CD4-positive, alpha-beta T cell (primary cell): ENCODE data around the gene GALNT14. TPM values are rescaled to one million over a fixed set of nuclear protein-coding genes. Genes with fewer than 3 reads are reported as not detected.

Experiments
- ATAC-seq: fragments of 200-7000 bp; cut with Tn5 transposase; one replicate; pipeline ENCODE4 v1.10.0; 2022; ENCODE audit warnings: mild to moderate bottlenecking; ENCODE audit not compliant: poor library complexity
- CTCF ChIA-PET: fragments of 350-600 bp; sonication (Branson Sonifier 250); formaldehyde crosslinking; loops from one replicate; lab custom pipeline; 2021; ENCODE audit warnings: antibody characterized with exemption, inconsistent platforms; lab: Charles Lee
- POLR2A ChIA-PET: fragments of 350-600 bp; sonication (Branson Sonifier 250); formaldehyde crosslinking; loops from one replicate; lab custom pipeline; 2021; ENCODE audit warnings: antibody characterized with exemption, inconsistent platforms; lab: Charles Lee
- DNase-seq, 14 experiments: peaks; one replicate each; pipeline ENCODE4 v3.0.0-alpha.2; 2013 to 2020; ENCODE audit warnings: mixed read lengths in 2 of 14
- H3K27ac ChIP-seq, 2 donors: one replicate each; pipeline versions ENCODE4 v1.5.1 to v1.7.0; 2013; ENCODE audit warnings: low read length in 2 of 2, low read depth in 1 of 2, mild to moderate bottlenecking in 1 of 2
- H3K27me3 ChIP-seq, 2 experiments: 1 replicate in 1 of 2; 2 replicates in 1 of 2; pipeline versions ENCODE4 v1.6.1 to v1.7.0; 2013; ENCODE audit warnings: low read length in 2 of 2, control low read depth in 1 of 2, mild to moderate bottlenecking in 1 of 2, moderate library complexity in 1 of 2; ENCODE audit not compliant: insufficient read depth in 2 of 2, control insufficient read depth in 1 of 2
- H3K36me3 ChIP-seq: one replicate; pipeline ENCODE4 v1.6.1; 2013; ENCODE audit warnings: low read length, control low read depth; ENCODE audit not compliant: insufficient read depth
- H3K4me1 ChIP-seq: one replicate; pipeline ENCODE4 v1.6.1; 2013; ENCODE audit warnings: low read length, control low read depth; ENCODE audit not compliant: insufficient read depth
- H3K4me3 ChIP-seq: one replicate; pipeline ENCODE4 v1.5.1; 2013; ENCODE audit warnings: mild to moderate bottlenecking, low read length, moderate library complexity
- H3K9me3 ChIP-seq, 2 experiments: 1 replicate in 1 of 2; 2 replicates in 1 of 2; pipeline versions ENCODE4 v1.6.1 to v1.7.0; 2013; ENCODE audit warnings: low read length in 2 of 2, mild to moderate bottlenecking in 2 of 2, control low read depth in 1 of 2, moderate library complexity in 1 of 2; ENCODE audit not compliant: control insufficient read depth in 1 of 2, insufficient read depth in 1 of 2
- H3K27ac Mint-ChIP-seq: one replicate; pipeline ENCODE4 v1.8.0; 2020; ENCODE audit warnings: mixed read lengths
- H3K27me3 Mint-ChIP-seq: one replicate; pipeline ENCODE4 v1.8.0; 2021; ENCODE audit warnings: mixed read lengths
- H3K36me3 Mint-ChIP-seq: one replicate; pipeline ENCODE4 v1.8.0; 2021; ENCODE audit warnings: low read depth, mixed read lengths
- H3K4me1 Mint-ChIP-seq: one replicate; pipeline ENCODE4 v1.8.0; 2021; ENCODE audit warnings: low read depth, mixed read lengths
- H3K4me3 Mint-ChIP-seq: one replicate; pipeline ENCODE4 v1.8.0; 2020; ENCODE audit warnings: mild to moderate bottlenecking, mixed read lengths
- H3K9me3 Mint-ChIP-seq: one replicate; pipeline ENCODE4 v1.8.0; 2020; ENCODE audit warnings: mixed read lengths
- CTCF ChIP-seq: fragments of 200-600 bp; IDR thresholded peaks from one replicate; pipeline ENCODE4 v1.8.0; 2022; ENCODE audit warnings: antibody characterized with exemption, mild to moderate bottlenecking
- intact Hi-C, 2 experiments: fragments of 100-400 bp; cut with DNase I in 1 of 2; cut with micrococcal nuclease in 1 of 2; formaldehyde crosslinking; loops; one replicate each; pipeline versions ENCODE4 v1.15.1 to v1.9.0; 2023 to 2025; cut with DNase I, micrococcal nuclease
- total RNA-seq, 174 experiments: library from RNA in 2 of 174; stranded (reverse) in 2 of 174; gene quantifications; one replicate each; pipeline ENCODE4 v1.2.3 and lab custom pipeline; 2021 to 2026

The GALNT14 gene
- total RNA-seq, 2 experiments from 2014 or later, result not detected

- Mint-ChIP-seq H3K27ac (no peak overlapping the region), H3K36me3 (no peaks in the 10 kb centered on the region), H3K4me3 (no peak overlapping the region), H3K9me3 (no peaks in the 10 kb centered on the region), H3K4me1 (no peaks in the 10 kb centered on the region), H3K27me3 (peaks cover 20% of the 10 kb centered on the region)
- Histone ChIP-seq H3K27ac (no peak overlapping the region), H3K9me3 (peaks cover 5 to 9% of the 10 kb centered on the region in 2 experiments), H3K36me3 (no peaks in the 10 kb centered on the region), H3K27me3 (no peaks in the 10 kb centered on the region), H3K4me1 (no peaks in the 10 kb centered on the region), H3K4me3 (no peak overlapping the region)
- ATAC-seq (no peak), DNase-seq (no peak)
- ChIA-PET CTCF (no interaction called here), POLR2A (no interaction called here)
- intact Hi-C loops, result no loop called here
- no peak for TF ChIP-seq CTCF
These were observed 240.7 kb downstream of the GALNT14 start for GRCh38 chr2:30897539-30897938.

DNA sequence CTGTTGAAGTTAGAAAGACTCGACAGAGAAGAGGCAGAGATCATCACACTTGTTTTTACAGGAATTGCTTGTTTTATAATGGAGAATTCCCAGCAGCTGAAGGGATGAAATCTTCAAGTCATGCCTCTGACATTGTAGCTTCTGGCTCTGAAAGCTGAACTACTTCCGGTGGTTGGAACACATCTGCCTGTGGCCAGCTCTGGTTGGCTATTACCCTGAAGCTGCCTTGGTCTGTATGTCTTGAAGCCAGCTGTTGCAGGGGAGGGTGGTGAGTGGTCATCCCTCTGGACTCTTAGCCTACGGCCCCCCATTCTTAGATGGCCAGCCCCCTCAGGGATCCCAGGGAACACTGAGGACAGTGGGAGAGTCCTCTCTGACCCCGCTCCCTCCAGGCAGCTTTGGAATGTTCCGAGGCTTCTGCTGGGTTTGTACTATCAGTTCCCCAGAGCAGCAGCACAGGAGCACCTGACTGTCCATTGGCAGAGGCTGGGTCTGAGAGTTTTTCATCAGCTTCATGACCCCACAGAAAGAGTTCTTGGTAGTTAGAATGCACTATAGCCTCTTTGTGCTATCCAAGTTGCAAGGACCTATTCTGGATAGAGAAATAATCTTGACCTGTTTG is 243.6 kb downstream of the GALNT14 start:
- H3K9me3 ChIP-seq, result peaks cover 5 to 9% of the 10 kb centered on the region in 2 experiments
- ChIA-PET POLR2A (no interaction called here), CTCF (no interaction called here)
- peaks cover 26% of the 10 kb centered on the region for H3K27me3 Mint-ChIP-seq
- no peaks in the 10 kb centered on the region for H3K4me1 ChIP-seq
- no peaks in the 10 kb centered on the region for H3K36me3 Mint-ChIP-seq
- H3K27me3 ChIP-seq, result peaks cover 0 to under 1% of the 10 kb centered on the region in 2 experiments
- no peak overlapping the region for H3K27ac Mint-ChIP-seq
- H3K4me1 Mint-ChIP-seq, result no peaks in the 10 kb centered on the region
- no peaks in the 10 kb centered on the region for H3K36me3 ChIP-seq
- DNase-seq (no peak), ATAC-seq (no peak)
- no peak overlapping the region for H3K4me3 ChIP-seq
- H3K4me3 Mint-ChIP-seq, result no peak overlapping the region
- no peak overlapping the region for H3K27ac ChIP-seq
- intact Hi-C loops, result no loop called here
- no peaks in the 10 kb centered on the region for H3K9me3 Mint-ChIP-seq
- TF ChIP-seq CTCF, result no peak

DNA sequence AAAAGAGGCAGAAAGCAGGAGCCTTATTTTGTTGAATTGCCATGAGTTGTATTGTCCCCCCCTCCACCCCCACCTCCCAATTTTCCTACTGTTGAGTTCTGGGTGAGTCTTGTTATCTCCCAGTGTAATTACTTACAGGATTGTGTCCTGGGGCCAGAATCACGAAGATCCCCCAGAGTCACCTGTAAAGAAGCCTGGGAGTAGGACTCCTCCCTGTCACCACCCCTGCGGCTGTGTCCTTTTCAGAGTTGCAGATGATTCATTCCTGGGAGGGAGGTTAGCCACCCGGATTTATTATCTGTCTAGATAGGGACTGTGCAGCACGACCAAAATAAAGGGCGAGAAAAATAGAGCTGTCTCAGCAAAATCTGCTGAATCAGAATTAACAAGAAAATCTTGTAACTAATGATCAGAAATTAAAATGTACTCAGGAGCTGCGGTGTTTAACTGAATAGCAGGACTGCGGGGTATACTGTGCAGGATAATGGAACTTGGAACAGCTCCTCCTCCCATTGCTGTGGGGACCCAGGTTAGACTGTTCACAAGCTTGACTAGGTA is 249.3 kb downstream of the GALNT14 start:
- H3K4me1 ChIP-seq, result no peaks in the 10 kb centered on the region
- no peak overlapping the region for H3K27ac Mint-ChIP-seq
- H3K27me3 ChIP-seq, result peaks cover 3 to 6% of the 10 kb centered on the region in 2 experiments
- H3K4me3 Mint-ChIP-seq, result no peak overlapping the region
- no peak for ATAC-seq
- no peaks in the 10 kb centered on the region for H3K9me3 Mint-ChIP-seq
- H3K36me3 ChIP-seq, result no peaks in the 10 kb centered on the region
- no peak overlapping the region for H3K4me3 ChIP-seq
- ChIA-PET POLR2A (no interaction called here), CTCF (no interaction called here)
- intact Hi-C loops, result no loop called here
- no peak for DNase-seq
- peaks cover 23% of the 10 kb centered on the region for H3K27me3 Mint-ChIP-seq
- no peaks in the 10 kb centered on the region for H3K9me3 ChIP-seq
- H3K27ac ChIP-seq, result no peak overlapping the region
- TF ChIP-seq CTCF, result no peak
- H3K4me1 Mint-ChIP-seq, result no peaks in the 10 kb centered on the region
- no peaks in the 10 kb centered on the region for H3K36me3 Mint-ChIP-seq
